HG02840 (cell line): ENCODE measurements around the gene KCNAB2.

Source experiments
- ATAC-seq: cut with Tn5 transposase; IDR thresholded peaks from one replicate; pipeline ENCODE4 v1.9.1; 2021; ENCODE audit warnings: mild to moderate bottlenecking, moderate library complexity, moderate number of reproducible peaks; ENCODE audit not compliant: unreplicated experiment, low FRiP score

Gene KCNAB2

DNA sequence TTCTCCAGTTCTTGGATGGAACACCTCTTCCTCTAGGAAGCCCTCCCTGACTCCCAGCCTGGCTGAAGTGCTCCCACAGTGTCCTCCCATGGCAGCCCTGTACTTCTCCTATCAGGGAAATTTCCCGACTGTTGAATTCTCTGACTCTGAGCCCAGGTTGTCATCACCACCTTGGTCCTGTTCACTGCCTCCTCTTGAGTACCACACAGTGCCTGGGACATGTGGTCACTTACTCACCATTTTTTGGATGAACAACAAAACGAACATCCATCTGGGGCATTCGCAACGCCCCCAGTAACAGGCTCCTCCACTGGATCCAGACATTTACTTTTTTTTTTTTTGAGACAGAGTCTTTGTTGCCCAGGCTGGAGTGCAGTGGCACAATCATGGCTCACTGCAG lies 97.0 kb downstream of the KCNAB2 start:
- no peak for ATAC-seq

DNA sequence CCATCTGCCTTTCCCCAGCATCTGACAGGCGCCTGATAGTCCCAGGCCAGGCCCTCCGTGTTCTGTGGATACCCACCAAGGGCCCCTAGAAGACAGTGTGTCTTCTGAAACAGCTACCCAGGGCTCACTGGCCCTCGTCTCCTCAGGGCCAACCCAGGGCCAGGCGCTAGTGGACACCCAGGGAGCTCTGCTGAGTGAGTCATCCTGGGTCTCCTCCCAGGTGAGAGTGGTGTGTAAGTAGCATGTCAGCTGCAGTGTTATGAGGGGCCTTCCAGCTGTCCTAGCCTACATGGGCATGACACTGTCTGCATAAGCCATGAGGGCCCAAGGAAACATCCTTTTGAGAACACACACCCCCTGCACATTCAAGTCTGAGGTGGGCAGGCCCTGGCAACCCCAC lies 97.7 kb downstream of the KCNAB2 start:
- ATAC-seq, result no peak

DNA sequence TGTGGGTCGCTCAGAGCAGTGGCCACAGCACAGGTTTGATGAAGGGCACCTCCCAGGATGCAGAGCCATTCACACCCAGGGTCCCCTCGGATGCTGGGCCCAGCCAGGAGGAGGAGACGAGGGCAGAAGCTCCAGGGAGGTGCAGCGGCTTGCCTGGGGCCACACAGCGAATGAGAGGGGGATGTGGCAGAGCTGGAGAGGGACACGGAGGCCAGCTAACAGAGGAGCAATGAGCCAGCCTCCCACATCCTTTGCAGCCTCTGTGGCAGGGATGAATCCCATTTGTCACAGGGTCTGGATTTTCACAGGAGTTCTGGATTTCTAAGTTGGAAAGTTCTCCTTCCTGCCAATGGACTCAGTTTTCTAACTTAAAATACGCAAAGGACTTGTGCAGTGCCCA lies 98.5 kb downstream of the KCNAB2 start:
- no peak for ATAC-seq

DNA sequence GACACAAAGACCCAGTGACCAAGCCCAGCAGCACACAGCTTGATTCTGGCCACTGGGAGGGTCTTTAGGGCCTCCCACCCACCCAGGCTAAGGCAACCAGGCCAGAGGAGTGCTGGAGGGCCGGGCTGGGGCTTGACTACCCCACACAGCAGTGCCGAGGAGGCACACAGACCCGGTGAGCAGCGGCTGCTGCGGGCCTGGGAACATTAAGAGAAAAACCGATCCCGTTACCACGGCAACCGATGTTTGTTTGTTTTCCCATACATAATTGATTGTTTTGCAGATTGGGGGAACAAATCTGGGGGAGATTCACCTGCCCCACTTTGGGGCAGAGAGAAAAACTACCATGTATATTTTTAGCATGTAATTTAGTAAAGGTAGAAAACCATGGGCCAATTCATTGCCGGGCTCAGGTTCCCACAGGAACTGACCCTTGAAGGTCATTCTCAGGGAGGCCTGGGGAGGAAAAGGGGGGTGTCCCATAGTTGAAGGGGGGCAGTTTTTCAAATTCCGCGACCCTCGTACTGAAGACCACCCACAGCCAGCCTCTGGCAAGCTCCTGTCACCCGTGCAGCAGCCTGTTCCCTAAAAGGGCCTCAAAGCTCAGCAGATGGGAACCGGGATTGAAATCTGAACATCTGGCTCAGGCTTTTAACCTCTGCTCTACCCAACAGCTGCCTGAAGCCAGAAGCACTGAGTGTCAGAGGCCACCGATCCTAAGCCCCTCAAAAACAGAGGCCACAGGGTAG lies 99.1 kb downstream of the KCNAB2 start:
- ATAC-seq, result no peak

DNA sequence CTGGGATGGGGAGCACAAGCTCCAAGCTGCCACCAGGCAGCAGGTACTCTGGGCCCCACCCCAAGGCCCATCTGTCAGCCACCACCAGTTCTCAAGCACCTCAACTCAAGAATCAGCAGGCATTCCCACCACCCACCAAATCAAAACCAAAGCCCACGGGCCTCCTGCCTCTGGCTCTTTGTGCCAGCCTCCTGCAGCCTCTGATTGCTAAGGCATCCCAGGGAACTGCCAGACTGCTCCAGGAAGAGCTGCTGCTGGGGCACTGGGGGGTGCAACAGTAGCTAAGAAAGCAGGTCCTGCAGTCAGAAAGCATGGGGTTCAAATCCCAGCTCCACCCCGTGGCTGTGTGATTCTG lies 99.7 kb downstream of the KCNAB2 start:
- no peak for ATAC-seq

DNA sequence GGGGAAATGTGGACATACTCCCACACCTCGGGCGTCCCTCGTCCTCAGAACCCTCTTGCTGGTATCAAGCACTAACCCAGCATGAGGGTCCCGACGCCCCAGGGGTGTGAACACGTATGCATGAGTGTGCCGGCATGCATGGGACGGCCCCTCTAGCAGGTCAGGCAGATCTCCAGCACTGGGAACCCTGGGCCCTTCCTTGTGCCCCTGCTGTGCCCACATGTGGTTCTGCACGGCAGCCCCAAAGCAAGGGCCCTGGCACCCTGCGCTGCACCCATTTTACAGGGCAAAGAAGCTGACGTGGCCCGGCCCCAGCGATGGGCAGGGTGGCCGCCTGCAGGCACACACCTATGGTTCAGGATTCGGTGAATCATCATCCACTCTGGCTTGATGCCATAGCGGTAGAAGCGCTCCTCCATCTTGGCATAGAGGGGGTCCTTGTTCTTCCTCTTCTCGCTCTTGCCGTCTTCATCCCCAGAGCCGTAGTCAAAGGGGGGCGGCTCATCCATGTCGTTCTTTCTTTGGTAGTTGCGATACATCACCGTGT lies 100.2 kb downstream of the KCNAB2 start:
- ATAC-seq, result no peak

DNA sequence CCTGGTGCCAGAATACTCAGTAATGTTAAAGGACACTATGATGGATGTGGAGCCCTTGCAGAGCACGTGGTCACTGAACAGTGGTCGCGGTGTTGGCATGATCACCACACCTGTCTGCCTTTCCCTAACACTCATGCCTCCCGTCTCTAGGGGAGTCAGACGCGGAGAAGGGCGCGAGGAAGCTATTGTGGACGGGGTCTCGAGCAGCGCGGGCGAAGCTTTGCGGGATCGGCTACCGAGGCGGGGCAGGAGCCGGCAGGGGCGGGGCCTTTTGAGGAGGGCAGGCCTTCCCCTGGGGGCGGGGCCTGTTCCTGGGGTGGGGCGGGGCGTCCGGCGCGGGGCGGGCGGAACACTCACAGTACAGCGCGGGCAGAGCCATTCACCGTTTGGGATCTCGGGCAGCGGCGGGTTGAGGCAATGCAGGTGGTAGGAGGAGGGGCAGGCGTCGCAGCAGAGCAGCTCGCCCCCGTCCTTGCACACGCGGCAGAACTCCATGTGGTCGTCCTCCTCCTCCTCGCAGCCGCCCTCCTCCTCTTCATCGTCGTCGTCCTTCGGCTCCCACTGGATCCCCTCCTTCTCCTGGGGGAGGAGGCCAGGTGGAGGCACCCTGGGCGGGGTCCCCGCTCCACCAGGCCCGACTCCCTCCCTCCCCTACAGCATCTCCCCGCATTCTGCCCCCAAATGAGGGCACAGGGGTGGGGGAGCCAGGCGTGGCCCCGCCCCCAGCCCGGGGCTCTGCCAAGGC lies 103.0 kb downstream of the KCNAB2 start:
- ATAC-seq, result no peak

DNA sequence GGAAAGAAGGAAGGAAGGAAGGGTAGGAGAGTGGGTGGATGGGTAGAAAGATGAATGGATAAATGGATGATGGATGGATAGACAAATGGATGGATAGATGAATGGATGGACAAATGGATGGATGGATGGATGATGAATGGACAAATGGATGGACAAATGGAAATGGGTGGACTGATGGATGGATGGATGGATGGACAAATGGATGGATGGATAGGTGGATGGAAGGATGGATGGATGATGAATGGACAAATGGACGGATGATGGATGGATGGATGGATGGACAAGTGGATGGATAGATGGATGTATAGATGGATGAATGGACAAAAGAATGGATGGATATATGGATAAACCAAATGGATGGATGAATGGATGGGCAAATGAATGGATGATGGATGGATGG lies 103.9 kb downstream of the KCNAB2 start:
- no peak for ATAC-seq

DNA sequence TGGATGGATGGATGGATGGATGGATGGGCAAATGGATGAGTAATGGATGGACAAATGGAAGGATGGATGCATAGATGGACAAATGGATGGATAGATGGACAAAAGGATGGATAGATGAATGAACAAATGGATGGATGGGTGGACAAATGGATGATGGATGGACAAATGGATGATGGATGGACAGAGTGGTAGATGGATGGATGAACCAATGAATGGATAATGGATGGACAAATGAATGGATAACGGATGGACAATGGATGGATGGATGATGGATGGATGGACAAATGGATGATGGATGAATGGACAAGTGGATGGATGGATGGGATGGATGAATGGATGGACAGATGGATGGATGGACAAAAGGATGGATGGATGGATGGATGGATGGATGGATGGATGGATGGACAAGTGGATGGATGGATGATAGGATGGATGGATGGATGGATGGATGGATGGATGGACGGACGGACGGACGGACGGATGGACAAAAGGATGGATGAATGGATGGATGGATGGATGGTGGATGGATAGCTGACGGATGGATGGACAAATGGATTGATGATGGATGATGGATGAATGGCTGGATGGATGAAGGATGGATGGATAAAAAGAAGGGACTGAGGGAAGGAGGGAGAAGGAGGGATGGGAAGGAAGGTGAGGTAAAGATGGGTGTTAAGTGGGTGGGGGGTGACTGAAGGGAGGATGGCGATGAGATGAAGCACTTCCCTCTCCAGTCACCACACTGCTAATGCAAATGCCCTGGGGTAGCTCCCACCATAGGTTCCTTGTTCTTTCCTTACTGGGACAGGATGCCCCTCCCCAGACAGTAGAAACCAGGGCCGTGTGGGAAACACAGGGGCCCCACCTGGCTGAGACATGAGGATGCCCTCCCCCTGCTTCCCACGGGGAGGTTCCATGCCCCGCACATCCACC lies 104.6 kb downstream of the KCNAB2 start:
- no peak for ATAC-seq
